Activated T-helper 17 cell treated with anti-CD3 and anti-CD28 coated beads, Interleukin-2, amount 50 U/mL, for 72 hours (primary cell): ENCODE data around the gene GPC5. TPM values are rescaled to one million over a fixed set of nuclear protein-coding genes. Genes with fewer than 3 reads are reported as not detected.

ENCODE experiments used
- ATAC-seq: fragments of 150-1000 bp; cut with Tn5 transposase; replicated peaks from 2 replicates; pipeline ENCODE4 v1.10.0; 2021; ENCODE audit warnings: mild to moderate bottlenecking, moderate library complexity
- H3K27ac Mint-ChIP-seq: one replicate; pipeline ENCODE4 v1.8.0; 2022; ENCODE audit warnings: mixed read lengths
- H3K27me3 Mint-ChIP-seq: one replicate; pipeline ENCODE4 v1.8.0; 2022; ENCODE audit warnings: mixed read lengths
- H3K36me3 Mint-ChIP-seq: one replicate; pipeline ENCODE4 v1.8.0; 2022; ENCODE audit warnings: low read depth, mild to moderate bottlenecking, mixed read lengths
- H3K4me1 Mint-ChIP-seq: one replicate; pipeline ENCODE4 v1.8.0; 2022; ENCODE audit warnings: mixed read lengths
- H3K4me3 Mint-ChIP-seq: one replicate; pipeline ENCODE4 v1.8.0; 2022; ENCODE audit warnings: mild to moderate bottlenecking, mixed read lengths
- H3K9me3 Mint-ChIP-seq: one replicate; pipeline ENCODE4 v1.8.0; 2022; ENCODE audit warnings: mixed read lengths
- total RNA-seq, 2 donors: library from RNA; stranded (reverse); gene quantifications; one replicate each; pipeline ENCODE4 v1.2.3, GENCODE V29; 2022

The GPC5 gene
- total RNA-seq, 2 donors from 2014 or later: 0.09 to 0.29 TPM

GRCh38 chr13:92300651-92301050 is 902.2 kb downstream of the GPC5 start:
- Mint-ChIP-seq H3K9me3 (peaks cover 5% of the 10 kb centered on the region), H3K4me1 (no peaks in the 10 kb centered on the region), H3K27ac (no peak overlapping the region), H3K36me3 (no peaks in the 10 kb centered on the region), H3K27me3 (no peaks in the 10 kb centered on the region), H3K4me3 (no peak overlapping the region)
- no peak for ATAC-seq

- H3K36me3 Mint-ChIP-seq: no peaks in the 10 kb centered on the region
- no peaks in the 10 kb centered on the region for H3K4me1 Mint-ChIP-seq
- no peak for ATAC-seq
Measured at GRCh38 chr13:92303428-92303827, 905.0 kb downstream of the GPC5 start.

GRCh38 chr13:92307752-92308151 is 909.3 kb downstream of the GPC5 start:
- no peak overlapping the region for H3K4me3 Mint-ChIP-seq
- H3K4me1 Mint-ChIP-seq: no peaks in the 10 kb centered on the region
- no peaks in the 10 kb centered on the region for H3K27me3 Mint-ChIP-seq
- no peak overlapping the region for H3K27ac Mint-ChIP-seq
- H3K36me3 Mint-ChIP-seq: no peaks in the 10 kb centered on the region
- peaks cover 8% of the 10 kb centered on the region for H3K9me3 Mint-ChIP-seq
- no peak for ATAC-seq

More at GRCh38 chr13:92303428-92303827, 905.0 kb downstream of the GPC5 start:
- Mint-ChIP-seq H3K27me3 (no peaks in the 10 kb centered on the region), H3K9me3 (peaks cover 5% of the 10 kb centered on the region), H3K27ac (no peak overlapping the region), H3K4me3 (no peak overlapping the region)

DNA sequence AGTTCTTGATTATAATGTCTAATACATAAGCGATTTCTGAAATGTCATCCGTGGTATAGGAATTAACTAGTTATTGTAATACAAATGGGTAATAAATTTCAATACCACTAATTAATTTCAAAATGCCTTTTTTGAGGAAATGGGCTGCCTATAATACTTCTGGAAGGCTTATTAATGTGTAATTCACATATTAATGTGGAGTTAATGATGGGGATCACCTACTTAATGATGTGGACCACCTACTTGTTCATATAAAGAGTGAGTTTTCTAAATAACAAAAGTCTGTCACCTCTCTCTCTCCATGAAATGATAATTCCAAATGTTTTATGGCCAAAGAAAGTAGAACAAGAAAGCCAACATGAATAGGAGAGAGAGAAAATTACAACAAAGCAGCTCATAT is 914.4 kb downstream of the GPC5 start:
- Mint-ChIP-seq H3K36me3 (no peaks in the 10 kb centered on the region), H3K27me3 (no peaks in the 10 kb centered on the region), H3K4me1 (no peaks in the 10 kb centered on the region), H3K27ac (no peak overlapping the region), H3K4me3 (no peak overlapping the region), H3K9me3 (peaks cover 4% of the 10 kb centered on the region)
- no peak for ATAC-seq

- Mint-ChIP-seq H3K27ac (no peak overlapping the region), H3K27me3 (no peaks in the 10 kb centered on the region), H3K4me3 (no peak overlapping the region), H3K36me3 (no peaks in the 10 kb centered on the region), H3K9me3 (peaks cover 4% of the 10 kb centered on the region), H3K4me1 (no peaks in the 10 kb centered on the region)
- ATAC-seq: no peak
Measured at GRCh38 chr13:92313382-92313781, 915.0 kb downstream of the GPC5 start.

GRCh38 chr13:92315265-92315664 is 916.8 kb downstream of the GPC5 start:
- Mint-ChIP-seq H3K9me3 (peaks cover 4% of the 10 kb centered on the region), H3K27me3 (no peaks in the 10 kb centered on the region), H3K27ac (no peak overlapping the region), H3K4me1 (no peaks in the 10 kb centered on the region), H3K4me3 (no peak overlapping the region), H3K36me3 (no peaks in the 10 kb centered on the region)
- ATAC-seq: no peak

DNA sequence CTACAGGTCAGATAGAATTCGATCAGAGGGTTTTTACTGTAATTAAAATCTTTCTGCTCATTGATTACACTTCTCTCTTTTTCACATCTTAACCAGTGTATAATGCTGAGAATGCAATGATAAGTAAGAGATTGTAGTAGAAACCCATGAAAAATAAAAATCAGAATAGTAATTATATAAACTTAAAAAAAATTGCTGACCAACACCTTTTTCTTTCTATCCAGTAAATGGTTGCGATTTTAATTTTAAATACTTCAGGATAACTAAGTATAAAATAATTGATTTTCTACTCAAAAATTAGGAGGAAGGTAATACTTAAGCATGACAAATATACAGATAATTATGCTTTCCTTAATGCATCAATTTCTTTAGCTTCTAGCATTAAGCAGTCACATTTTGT is 917.6 kb downstream of the GPC5 start:
- Mint-ChIP-seq H3K27ac (no peak overlapping the region), H3K4me3 (no peak overlapping the region), H3K9me3 (peaks cover 4% of the 10 kb centered on the region), H3K36me3 (no peaks in the 10 kb centered on the region), H3K27me3 (no peaks in the 10 kb centered on the region), H3K4me1 (no peaks in the 10 kb centered on the region)
- ATAC-seq: no peak

DNA sequence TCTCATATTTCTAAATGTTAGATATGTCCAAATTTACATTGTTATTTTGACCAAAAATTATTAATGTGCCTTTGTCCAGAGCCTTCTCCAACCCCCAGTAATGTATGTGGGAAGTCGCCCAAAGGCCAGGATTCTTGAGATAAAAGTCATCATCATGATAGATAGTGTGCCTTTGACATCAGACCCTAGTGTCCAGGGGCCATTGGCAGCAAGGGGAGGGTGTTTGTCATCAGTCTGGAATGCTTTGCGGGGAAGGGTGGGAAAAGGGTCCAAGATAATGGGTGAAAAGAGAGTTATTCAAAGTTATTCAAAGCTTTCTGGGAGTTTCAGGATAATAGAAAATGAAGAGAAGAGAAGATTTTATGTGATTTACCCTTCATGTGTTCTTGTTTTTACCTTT is 918.6 kb downstream of the GPC5 start:
- ATAC-seq: no peak
- H3K27me3 Mint-ChIP-seq: no peaks in the 10 kb centered on the region
- no peaks in the 10 kb centered on the region for H3K9me3 Mint-ChIP-seq
- H3K36me3 Mint-ChIP-seq: no peaks in the 10 kb centered on the region
- no peak overlapping the region for H3K27ac Mint-ChIP-seq
- H3K4me1 Mint-ChIP-seq: no peaks in the 10 kb centered on the region
- H3K4me3 Mint-ChIP-seq: no peak overlapping the region

DNA sequence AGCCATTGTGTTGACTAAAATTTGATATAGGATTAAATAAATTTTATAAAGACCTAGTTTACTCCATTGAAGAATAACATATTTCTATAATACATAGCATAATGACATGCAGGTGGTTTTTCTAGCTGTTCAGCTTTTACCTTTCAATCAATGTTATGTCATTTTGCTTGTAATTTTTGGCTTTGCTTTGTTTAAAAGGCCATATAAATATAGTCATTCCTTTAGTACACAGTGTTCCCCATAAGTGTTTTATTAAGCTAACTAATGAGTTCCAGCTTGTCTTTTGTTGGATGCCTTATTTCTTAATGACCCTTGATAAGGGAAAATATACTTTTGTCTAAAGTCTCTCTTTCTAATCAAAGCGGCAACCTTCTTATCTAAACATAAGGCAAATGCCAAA is 921.9 kb downstream of the GPC5 start:
- Mint-ChIP-seq H3K4me3 (no peak overlapping the region), H3K27ac (no peak overlapping the region)

GRCh38 chr13:92321174-92321573 is 922.8 kb downstream of the GPC5 start:
- Mint-ChIP-seq H3K27me3 (no peaks in the 10 kb centered on the region), H3K27ac (no peak overlapping the region), H3K9me3 (peaks cover 4% of the 10 kb centered on the region), H3K36me3 (no peaks in the 10 kb centered on the region), H3K4me1 (no peaks in the 10 kb centered on the region), H3K4me3 (no peak overlapping the region)
- ATAC-seq: no peak

More for the DNA sequence above, 921.9 kb downstream of the GPC5 start:
- Mint-ChIP-seq H3K9me3 (peaks cover 2% of the 10 kb centered on the region), H3K27me3 (no peaks in the 10 kb centered on the region), H3K36me3 (no peaks in the 10 kb centered on the region), H3K4me1 (no peaks in the 10 kb centered on the region)
- no peak for ATAC-seq

DNA sequence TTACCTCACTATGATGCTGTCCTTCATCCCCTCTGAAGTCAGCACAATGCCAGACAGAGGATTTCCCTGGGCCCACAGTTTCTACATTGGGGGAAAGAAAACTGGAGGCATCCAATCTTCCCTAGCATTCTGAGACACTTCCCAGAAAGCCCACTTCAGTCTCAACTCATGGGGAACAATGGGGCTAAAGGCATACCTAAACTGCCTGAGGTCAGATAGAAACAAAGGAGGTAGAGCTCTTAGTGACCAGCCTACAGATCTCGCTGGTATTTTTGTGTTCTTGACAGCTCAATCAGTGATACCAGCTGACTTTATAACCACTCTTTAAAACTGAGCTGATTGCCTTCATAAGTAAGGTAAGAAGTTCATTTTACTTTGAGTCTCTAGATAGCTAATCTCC is 947.2 kb downstream of the GPC5 start:
- Mint-ChIP-seq H3K4me1 (no peaks in the 10 kb centered on the region), H3K4me3 (no peak overlapping the region), H3K9me3 (no peaks in the 10 kb centered on the region), H3K27ac (no peak overlapping the region), H3K36me3 (no peaks in the 10 kb centered on the region), H3K27me3 (no peaks in the 10 kb centered on the region)
- no peak for ATAC-seq

DNA sequence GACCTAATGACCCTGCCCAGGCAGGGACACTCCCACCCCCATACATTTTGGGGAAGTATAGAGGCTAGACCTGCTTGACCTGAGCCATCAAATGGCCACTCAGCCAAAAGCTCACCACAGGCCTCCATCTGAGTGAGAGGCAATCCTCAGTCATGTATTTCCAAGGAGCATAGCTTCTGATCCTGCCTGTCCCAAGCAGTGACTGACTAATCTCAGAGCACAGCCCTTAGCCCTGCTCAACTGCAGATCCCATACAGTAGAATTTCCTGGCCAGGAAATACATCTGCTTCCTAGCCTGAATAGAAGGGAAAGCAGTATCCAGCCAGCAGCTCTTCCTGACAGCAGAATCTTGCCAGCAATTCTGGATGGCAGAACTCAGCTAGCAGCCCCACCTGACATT is 947.6 kb downstream of the GPC5 start:
- Mint-ChIP-seq H3K4me3 (no peak overlapping the region), H3K36me3 (no peaks in the 10 kb centered on the region), H3K9me3 (no peaks in the 10 kb centered on the region), H3K4me1 (no peaks in the 10 kb centered on the region), H3K27ac (no peak overlapping the region), H3K27me3 (no peaks in the 10 kb centered on the region)
- ATAC-seq: no peak

DNA sequence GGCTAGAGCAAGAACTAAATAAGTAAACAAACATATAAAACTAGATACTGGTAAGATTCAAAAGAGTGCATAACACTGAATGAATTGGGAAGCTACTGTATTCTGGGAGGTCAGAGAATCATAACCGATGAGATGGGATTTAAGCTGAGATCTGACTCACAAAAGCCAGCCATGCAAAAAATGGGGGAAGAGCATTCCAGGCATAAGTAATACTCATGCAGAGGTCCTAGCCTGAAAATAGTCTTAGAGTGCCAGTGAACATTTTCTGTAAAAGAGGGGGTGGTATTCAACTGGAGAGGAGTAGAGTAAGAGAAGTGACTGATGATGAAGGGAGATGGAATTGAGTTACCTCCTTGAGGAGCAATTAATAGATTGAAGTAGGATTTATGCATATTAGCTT is 956.2 kb downstream of the GPC5 start:
- Mint-ChIP-seq H3K27me3 (no peaks in the 10 kb centered on the region), H3K27ac (no peak overlapping the region), H3K4me3 (no peak overlapping the region), H3K36me3 (no peaks in the 10 kb centered on the region), H3K9me3 (peaks cover 12% of the 10 kb centered on the region), H3K4me1 (no peaks in the 10 kb centered on the region)
- ATAC-seq: no peak

- Mint-ChIP-seq H3K36me3 (no peaks in the 10 kb centered on the region), H3K9me3 (peaks cover 12% of the 10 kb centered on the region), H3K27ac (no peak overlapping the region), H3K4me1 (no peaks in the 10 kb centered on the region), H3K27me3 (no peaks in the 10 kb centered on the region), H3K4me3 (no peak overlapping the region)
- no peak for ATAC-seq
Measured at GRCh38 chr13:92355213-92355612, 956.8 kb downstream of the GPC5 start.

DNA sequence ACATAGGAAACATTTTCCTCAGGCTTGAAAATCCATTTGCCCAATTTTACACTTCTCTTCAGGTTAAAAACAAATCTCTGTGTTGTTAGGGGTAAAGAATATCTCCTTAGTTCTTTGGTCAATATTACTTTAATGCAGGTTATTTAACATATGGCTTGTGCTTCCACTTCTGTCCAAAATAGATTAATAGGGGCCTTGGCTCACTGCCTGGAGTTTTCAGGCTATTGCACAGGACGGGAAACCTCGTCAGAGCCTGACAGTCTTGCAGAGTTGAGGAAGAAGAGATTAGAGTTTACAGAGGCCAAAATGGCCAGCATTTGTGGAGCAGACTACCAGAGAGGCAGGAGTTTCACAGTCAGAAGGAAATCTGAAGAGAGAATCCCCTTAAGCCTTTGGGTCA is 964.3 kb downstream of the GPC5 start:
- Mint-ChIP-seq H3K9me3 (peaks cover 13% of the 10 kb centered on the region), H3K4me1 (no peaks in the 10 kb centered on the region), H3K4me3 (no peak overlapping the region), H3K36me3 (no peaks in the 10 kb centered on the region), H3K27me3 (no peaks in the 10 kb centered on the region), H3K27ac (no peak overlapping the region)
- ATAC-seq: no peak

DNA sequence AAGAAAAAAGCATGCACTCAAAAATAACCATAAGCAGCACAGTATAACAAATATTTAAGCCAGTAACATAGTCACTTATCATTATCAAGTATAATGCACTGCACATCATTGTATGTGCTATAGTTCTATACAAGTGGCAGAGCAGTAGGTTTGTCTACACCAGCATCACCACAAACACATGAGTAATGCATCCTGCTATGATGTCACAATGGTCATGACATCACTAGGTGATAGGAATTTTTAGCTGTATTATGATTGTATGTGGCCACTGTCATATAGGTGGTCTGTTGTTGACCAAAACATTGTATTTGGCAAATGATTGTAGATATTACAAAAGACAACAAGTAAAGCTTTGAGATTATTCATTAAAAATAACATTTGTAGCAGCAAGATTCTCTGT is 967.5 kb downstream of the GPC5 start:
- Mint-ChIP-seq H3K9me3 (peaks cover 9% of the 10 kb centered on the region), H3K27ac (no peak overlapping the region), H3K36me3 (no peaks in the 10 kb centered on the region), H3K27me3 (no peaks in the 10 kb centered on the region), H3K4me3 (no peak overlapping the region), H3K4me1 (no peaks in the 10 kb centered on the region)
- ATAC-seq: no peak
